OCI-LY3 (cell line): ENCODE results near the gene HLA-DMB.

Experiments used
- H2AFZ ChIP-seq: fragments of 200-600, 300-600 bp; shearing (Covaris generic); 2 replicates; pipeline ENCODE4 v1.6.0; 2014; ENCODE audit warnings: antibody characterized with exemption, low read depth, low read length
- H3K27ac ChIP-seq: fragments of 200-600, 300-600 bp; sonication (generic); 2 replicates; pipeline ENCODE4 v1.5.1; 2014; ENCODE audit warnings: mild to moderate bottlenecking, low read length, moderate library complexity, mixed read lengths
- H3K27me3 ChIP-seq: fragments of 200-600, 300-600 bp; sonication (generic); 2 replicates; pipeline ENCODE4 v1.6.1; 2014; ENCODE audit warnings: low read depth, low read length, mixed read lengths
- H3K36me3 ChIP-seq: fragments of 200-600, 300-600 bp; sonication (generic); replicated peaks from 2 replicates; pipeline ENCODE3; 2014; ENCODE audit warnings: low read depth, low read length, mixed read lengths
- H3K4me1 ChIP-seq: fragments of 300-600, 200-600 bp; sonication (generic); 2 replicates; pipeline ENCODE4 v1.6.1; 2014; ENCODE audit warnings: low read length, mixed read lengths
- H3K4me2 ChIP-seq: fragments of 200-600, 300-600 bp; sonication (generic); 2 replicates; pipeline ENCODE4 v1.6.1; 2014; ENCODE audit warnings: low read length, mixed read lengths
- H3K4me3 ChIP-seq: fragments of 300-600, 200-600 bp; sonication (generic); 2 replicates; pipeline ENCODE4 v1.5.1; 2014; ENCODE audit warnings: antibody characterized with exemption, mild to moderate bottlenecking, low read length, moderate library complexity
- H3K79me2 ChIP-seq: fragments of 300-600, 200-600 bp; shearing (Covaris generic); 2 replicates; pipeline ENCODE4 v1.6.1; 2014; ENCODE audit warnings: mild to moderate bottlenecking, low read length, mixed read lengths
- H3K9ac ChIP-seq: fragments of 300-600, 200-600 bp; shearing (Covaris generic); 2 replicates; pipeline ENCODE4 v1.6.0; 2014; ENCODE audit warnings: mild to moderate bottlenecking, low read length, moderate library complexity
- H3K9me3 ChIP-seq: fragments of 200-600, 300-600 bp; shearing (Covaris generic); 2 replicates; pipeline ENCODE4 v1.6.1; 2014; ENCODE audit warnings: low read length, mixed read lengths; ENCODE audit not compliant: insufficient read depth
- H4K20me1 ChIP-seq: fragments of 200-600, 300-600 bp; sonication (generic); 2 replicates; pipeline ENCODE4 v1.6.1; 2016; ENCODE audit warnings: low read length, mixed read lengths; ENCODE audit not compliant: insufficient read depth
- EZH2phosphoT487 ChIP-seq: fragments of 200-600 bp; shearing (Covaris generic); IDR thresholded peaks from 2 replicates; pipeline ENCODE4 v1.6.1; 2018; ENCODE audit warnings: antibody characterized with exemption, mixed run types, low read depth
- TF ChIP-seq, protein P1 (sequence below): fragments of 200-600, 300-600 bp; sonication (generic); IDR thresholded peaks from 2 replicates; pipeline ENCODE4 v1.5.1; 2014; ENCODE audit warnings: antibody characterized with exemption, low read length, low read depth

HLA-DMB gene

GRCh38 chr6:32894085-32895005 is 46.5 kb downstream of the HLA-DMB start:
- TF ChIP-seq EZH2phosphoT487: no peak
- TF ChIP-seq, protein P1, sequence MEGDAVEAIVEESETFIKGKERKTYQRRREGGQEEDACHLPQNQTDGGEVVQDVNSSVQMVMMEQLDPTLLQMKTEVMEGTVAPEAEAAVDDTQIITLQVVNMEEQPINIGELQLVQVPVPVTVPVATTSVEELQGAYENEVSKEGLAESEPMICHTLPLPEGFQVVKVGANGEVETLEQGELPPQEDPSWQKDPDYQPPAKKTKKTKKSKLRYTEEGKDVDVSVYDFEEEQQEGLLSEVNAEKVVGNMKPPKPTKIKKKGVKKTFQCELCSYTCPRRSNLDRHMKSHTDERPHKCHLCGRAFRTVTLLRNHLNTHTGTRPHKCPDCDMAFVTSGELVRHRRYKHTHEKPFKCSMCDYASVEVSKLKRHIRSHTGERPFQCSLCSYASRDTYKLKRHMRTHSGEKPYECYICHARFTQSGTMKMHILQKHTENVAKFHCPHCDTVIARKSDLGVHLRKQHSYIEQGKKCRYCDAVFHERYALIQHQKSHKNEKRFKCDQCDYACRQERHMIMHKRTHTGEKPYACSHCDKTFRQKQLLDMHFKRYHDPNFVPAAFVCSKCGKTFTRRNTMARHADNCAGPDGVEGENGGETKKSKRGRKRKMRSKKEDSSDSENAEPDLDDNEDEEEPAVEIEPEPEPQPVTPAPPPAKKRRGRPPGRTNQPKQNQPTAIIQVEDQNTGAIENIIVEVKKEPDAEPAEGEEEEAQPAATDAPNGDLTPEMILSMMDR: no peak
- Histone ChIP-seq H3K27ac (peak overlapping the region; percentile 87), H3K36me3 (no peaks in the 10 kb centered on the region), H2AFZ (peak overlapping the region; percentile 76), H3K4me3 (peak overlapping the region; percentile 97), H3K9me3 (no peaks in the 10 kb centered on the region), H3K9ac (peak overlapping the region; percentile 80), H3K4me2 (peak overlapping the region; percentile 95), H3K79me2 (peaks cover 16% of the 10 kb centered on the region), H4K20me1 (no peaks in the 10 kb centered on the region), H3K27me3 (no peaks in the 10 kb centered on the region), H3K4me1 (peaks cover 22% of the 10 kb centered on the region)

DNA sequence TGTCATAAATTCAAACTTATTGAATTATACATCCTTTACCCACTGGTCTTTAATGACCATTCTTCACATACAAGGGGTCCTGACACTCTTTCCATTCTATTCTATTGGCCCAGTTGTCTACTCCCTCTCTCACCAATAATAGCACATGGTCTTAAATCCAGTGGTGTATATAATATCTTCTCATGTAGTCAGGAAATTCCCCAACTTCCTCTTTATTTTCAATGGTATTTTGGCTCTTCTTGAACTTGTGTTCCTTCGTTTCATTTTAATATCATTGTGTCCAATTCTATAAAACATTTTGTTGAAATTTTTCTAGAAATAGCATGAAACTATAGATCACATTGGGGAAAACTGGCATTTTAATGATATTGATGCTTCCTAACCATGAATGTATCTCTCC is 50.0 kb downstream of the HLA-DMB start:
- no peak overlapping the region for H3K4me2 ChIP-seq

GRCh38 chr6:32889533-32889932 is 51.3 kb downstream of the HLA-DMB start:
- no peak overlapping the region for H3K4me3 ChIP-seq
- H3K27me3 ChIP-seq: no peaks in the 10 kb centered on the region
- TF ChIP-seq, protein P1: no peak
- TF ChIP-seq EZH2phosphoT487: no peak
- H3K4me2 ChIP-seq: no peak overlapping the region
- H2AFZ ChIP-seq: no peak overlapping the region
- no peak overlapping the region for H3K9ac ChIP-seq
- no peaks in the 10 kb centered on the region for H4K20me1 ChIP-seq
- H3K36me3 ChIP-seq: no peaks in the 10 kb centered on the region
- no peaks in the 10 kb centered on the region for H3K9me3 ChIP-seq
- peaks cover 18% of the 10 kb centered on the region for H3K4me1 ChIP-seq
- no peaks in the 10 kb centered on the region for H3K79me2 ChIP-seq
- H3K27ac ChIP-seq: no peak overlapping the region

More for the DNA sequence above, 50.0 kb downstream of the HLA-DMB start:
- peaks cover 11% of the 10 kb centered on the region for H3K79me2 ChIP-seq
- peaks cover 24% of the 10 kb centered on the region for H3K4me1 ChIP-seq
- H4K20me1 ChIP-seq: no peaks in the 10 kb centered on the region
- no peaks in the 10 kb centered on the region for H3K36me3 ChIP-seq
- H2AFZ ChIP-seq: no peak overlapping the region
- no peak overlapping the region for H3K4me3 ChIP-seq
- TF ChIP-seq, protein P1: no peak
- TF ChIP-seq EZH2phosphoT487: no peak
- no peaks in the 10 kb centered on the region for H3K9me3 ChIP-seq
- no peak overlapping the region for H3K27ac ChIP-seq
- no peak overlapping the region for H3K9ac ChIP-seq
- no peaks in the 10 kb centered on the region for H3K27me3 ChIP-seq

DNA sequence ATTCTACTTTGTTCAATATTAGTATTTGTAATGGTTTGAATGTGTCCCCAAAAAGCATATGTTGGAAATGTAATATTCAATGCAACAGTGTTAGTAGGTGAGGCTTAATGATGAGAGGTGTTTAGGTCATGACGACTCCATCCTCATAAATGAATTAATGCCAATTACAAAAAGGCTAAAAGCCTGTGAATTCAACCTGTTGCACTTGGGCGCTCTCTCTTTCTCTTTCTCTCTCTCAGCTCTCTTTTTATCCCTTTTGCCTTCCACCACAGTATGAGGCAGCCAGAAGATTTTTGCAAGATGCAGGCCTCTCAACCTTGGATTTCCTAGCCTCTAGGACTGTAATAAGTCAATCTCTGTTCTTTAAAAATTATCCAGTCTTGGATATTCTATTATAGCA is 52.3 kb downstream of the HLA-DMB start:
- no peak for TF ChIP-seq EZH2phosphoT487
- TF ChIP-seq, protein P1: no peak
- Histone ChIP-seq H4K20me1 (no peaks in the 10 kb centered on the region), H2AFZ (no peak overlapping the region), H3K4me2 (no peak overlapping the region), H3K4me3 (no peak overlapping the region), H3K27ac (no peak overlapping the region), H3K9me3 (no peaks in the 10 kb centered on the region), H3K9ac (no peak overlapping the region), H3K4me1 (peaks cover 16% of the 10 kb centered on the region), H3K36me3 (no peaks in the 10 kb centered on the region), H3K27me3 (no peaks in the 10 kb centered on the region), H3K79me2 (no peaks in the 10 kb centered on the region)
